ENCODE results near the gene SPACA6.
"Not testable (repeated sequence)": the region's sequence is repeated elsewhere in the genome, so short reads cannot be mapped to it uniquely, and the experiment has no call there.

The SPACA6 gene

GRCh38 chr19:51737924-51738323, 44.8 kb downstream of the SPACA6 start:
- TF ChIP-seq CTCF (IDR thresholded peaks at IDR 0.05; ENCODE audit: insufficient read depth, low read length, poor library complexity, severe bottlenecking): no peak
- no peak for DNase-seq (ENCODE audit: extremely low read depth, insufficient read length)
- H3K4me3 ChIP-seq (replicated peaks; ENCODE audit: low read depth, low read length): no peak overlapping the region
- H3K27me3 ChIP-seq (replicated peaks; ENCODE audit: control insufficient read depth, insufficient read depth, low read length): no peaks in the 10 kb centered on the region
- H3K36me3 ChIP-seq (ENCODE audit: control insufficient read depth, insufficient read depth, low read length): no peaks in the 10 kb centered on the region

GRCh38 chr19:51738523-51738922, 45.4 kb downstream of the SPACA6 start:
- H3K36me3 ChIP-seq (ENCODE audit: control insufficient read depth, insufficient read depth, low read length); H3K4me3 ChIP-seq (replicated peaks; ENCODE audit: low read depth, low read length); H3K27me3 ChIP-seq (replicated peaks; ENCODE audit: control insufficient read depth, insufficient read depth, low read length); DNase-seq (ENCODE audit: extremely low read depth, insufficient read length): not testable (repeated sequence)

GRCh38 chr19:51739466-51740213, 46.5 kb downstream of the SPACA6 start:
- no peak for TF ChIP-seq CTCF (IDR thresholded peaks at IDR 0.05; ENCODE audit: insufficient read depth, low read length, poor library complexity, severe bottlenecking)
- Histone ChIP-seq H3K36me3 (ENCODE audit: control insufficient read depth, insufficient read depth, low read length) (no peaks in the 10 kb centered on the region), H3K27me3 (replicated peaks; ENCODE audit: control insufficient read depth, insufficient read depth, low read length) (no peaks in the 10 kb centered on the region), H3K4me3 (replicated peaks; ENCODE audit: low read depth, low read length) (no peak overlapping the region)
- no peak for DNase-seq (ENCODE audit: extremely low read depth, insufficient read length)

GRCh38 chr19:51740356-51740755, 47.2 kb downstream of the SPACA6 start:
- H3K36me3 ChIP-seq (ENCODE audit: control insufficient read depth, insufficient read depth, low read length): no peaks in the 10 kb centered on the region
- H3K27me3 ChIP-seq (replicated peaks; ENCODE audit: control insufficient read depth, insufficient read depth, low read length): no peaks in the 10 kb centered on the region
- DNase-seq (ENCODE audit: extremely low read depth, insufficient read length): no peak
- no peak overlapping the region for H3K4me3 ChIP-seq (replicated peaks; ENCODE audit: low read depth, low read length)
- no peak for TF ChIP-seq CTCF (IDR thresholded peaks at IDR 0.05; ENCODE audit: insufficient read depth, low read length, poor library complexity, severe bottlenecking)

- Histone ChIP-seq H3K4me3 (replicated peaks; ENCODE audit: low read depth, low read length) (no peak overlapping the region), H3K27me3 (replicated peaks; ENCODE audit: control insufficient read depth, insufficient read depth, low read length) (no peaks in the 10 kb centered on the region), H3K36me3 (ENCODE audit: control insufficient read depth, insufficient read depth, low read length) (no peaks in the 10 kb centered on the region)
- TF ChIP-seq CTCF (IDR thresholded peaks at IDR 0.05; ENCODE audit: insufficient read depth, low read length, poor library complexity, severe bottlenecking): no peak
- DNase-seq (ENCODE audit: extremely low read depth, insufficient read length): no peak
Measured at GRCh38 chr19:51742789-51743188, 49.7 kb downstream of the SPACA6 start.

GRCh38 chr19:51743405-51743804, 50.3 kb downstream of the SPACA6 start:
- TF ChIP-seq CTCF (IDR thresholded peaks at IDR 0.05; ENCODE audit: insufficient read depth, low read length, poor library complexity, severe bottlenecking): no peak
- DNase-seq (ENCODE audit: extremely low read depth, insufficient read length): no peak
- H3K27me3 ChIP-seq (replicated peaks; ENCODE audit: control insufficient read depth, insufficient read depth, low read length): no peaks in the 10 kb centered on the region
- H3K4me3 ChIP-seq (replicated peaks; ENCODE audit: low read depth, low read length): no peak overlapping the region
- no peaks in the 10 kb centered on the region for H3K36me3 ChIP-seq (ENCODE audit: control insufficient read depth, insufficient read depth, low read length)

Data from GM06990 (cell line).